ENCODE data around the gene PLA2G7. TPM values are rescaled to one million over a fixed set of nuclear protein-coding genes. Genes with fewer than 3 reads are reported as not detected.

PLA2G7 gene
- total and polyA plus RNA-seq, 9 donors, result 0.18 to 15.1 (median 1.6) TPM

DNA sequence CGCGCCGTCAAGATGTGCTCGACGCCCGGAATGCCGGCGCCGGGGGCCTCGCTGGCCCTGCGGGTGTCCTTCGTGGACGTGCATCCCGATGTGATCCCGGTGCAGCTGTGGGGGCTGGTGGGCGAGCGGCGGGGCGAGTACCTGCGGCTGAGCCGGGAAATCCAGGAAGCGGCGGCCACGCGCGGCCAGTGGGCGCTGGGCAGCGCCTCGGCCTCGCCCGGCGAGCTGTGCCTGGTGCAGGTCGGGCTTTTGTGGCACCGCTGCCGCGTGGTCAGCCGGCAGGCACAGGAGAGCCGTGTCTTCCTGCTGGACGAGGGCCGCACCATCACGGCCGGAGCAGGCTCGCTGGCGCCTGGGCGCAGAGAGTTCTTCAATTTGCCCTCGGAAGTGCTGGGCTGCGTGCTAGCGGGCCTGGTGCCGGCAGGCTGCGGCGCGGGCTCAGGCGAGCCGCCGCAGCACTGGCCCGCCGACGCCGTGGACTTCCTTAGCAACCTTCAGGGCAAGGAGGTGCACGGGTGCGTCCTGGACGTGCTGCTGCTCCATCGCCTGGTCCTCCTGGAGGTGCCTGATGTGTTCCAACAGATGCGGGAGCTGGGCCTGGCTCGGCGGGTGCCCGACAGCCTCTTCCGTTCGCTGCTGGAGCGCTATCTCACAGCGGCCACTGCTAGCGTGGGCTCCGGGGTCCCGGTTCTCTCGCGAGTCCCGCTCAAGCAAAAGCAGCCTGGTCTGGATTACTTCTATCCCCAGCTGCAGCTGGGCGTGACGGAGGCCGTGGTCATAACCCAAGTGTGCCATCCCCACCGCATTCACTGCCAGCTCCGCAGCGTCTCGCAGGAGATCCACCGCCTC lies 46.8 kb downstream of the PLA2G7 start:
- H3K4me3 ChIP-seq, result no peak overlapping the region
- no peaks in the 10 kb centered on the region for H3K4me1 ChIP-seq (ENCODE audit: insufficient read depth)
- no peaks in the 10 kb centered on the region for H3K9me3 ChIP-seq
- intact Hi-C loops (cut with DNase I), result loop anchor here in 1 of 4 donors (5.0 kb wide), 1 partner anchor 966 kb away; no protein-coding TSS in a partner anchor
- no peaks in the 10 kb centered on the region for H3K27me3 ChIP-seq
- peak in 1 of 5 donors; percentile 26 for DNase-seq
- H3K36me3 ChIP-seq, result no peaks in the 10 kb centered on the region
- TF ChIP-seq, protein P1, sequence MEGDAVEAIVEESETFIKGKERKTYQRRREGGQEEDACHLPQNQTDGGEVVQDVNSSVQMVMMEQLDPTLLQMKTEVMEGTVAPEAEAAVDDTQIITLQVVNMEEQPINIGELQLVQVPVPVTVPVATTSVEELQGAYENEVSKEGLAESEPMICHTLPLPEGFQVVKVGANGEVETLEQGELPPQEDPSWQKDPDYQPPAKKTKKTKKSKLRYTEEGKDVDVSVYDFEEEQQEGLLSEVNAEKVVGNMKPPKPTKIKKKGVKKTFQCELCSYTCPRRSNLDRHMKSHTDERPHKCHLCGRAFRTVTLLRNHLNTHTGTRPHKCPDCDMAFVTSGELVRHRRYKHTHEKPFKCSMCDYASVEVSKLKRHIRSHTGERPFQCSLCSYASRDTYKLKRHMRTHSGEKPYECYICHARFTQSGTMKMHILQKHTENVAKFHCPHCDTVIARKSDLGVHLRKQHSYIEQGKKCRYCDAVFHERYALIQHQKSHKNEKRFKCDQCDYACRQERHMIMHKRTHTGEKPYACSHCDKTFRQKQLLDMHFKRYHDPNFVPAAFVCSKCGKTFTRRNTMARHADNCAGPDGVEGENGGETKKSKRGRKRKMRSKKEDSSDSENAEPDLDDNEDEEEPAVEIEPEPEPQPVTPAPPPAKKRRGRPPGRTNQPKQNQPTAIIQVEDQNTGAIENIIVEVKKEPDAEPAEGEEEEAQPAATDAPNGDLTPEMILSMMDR (IDR thresholded peaks at IDR 0.05), result no peak
- no peak overlapping the region for H3K27ac ChIP-seq
- 93 to 95% (median 94%) methylated on average over 70 to 85 of the region's 85 CpGs for WGBS, 3 donors

DNA sequence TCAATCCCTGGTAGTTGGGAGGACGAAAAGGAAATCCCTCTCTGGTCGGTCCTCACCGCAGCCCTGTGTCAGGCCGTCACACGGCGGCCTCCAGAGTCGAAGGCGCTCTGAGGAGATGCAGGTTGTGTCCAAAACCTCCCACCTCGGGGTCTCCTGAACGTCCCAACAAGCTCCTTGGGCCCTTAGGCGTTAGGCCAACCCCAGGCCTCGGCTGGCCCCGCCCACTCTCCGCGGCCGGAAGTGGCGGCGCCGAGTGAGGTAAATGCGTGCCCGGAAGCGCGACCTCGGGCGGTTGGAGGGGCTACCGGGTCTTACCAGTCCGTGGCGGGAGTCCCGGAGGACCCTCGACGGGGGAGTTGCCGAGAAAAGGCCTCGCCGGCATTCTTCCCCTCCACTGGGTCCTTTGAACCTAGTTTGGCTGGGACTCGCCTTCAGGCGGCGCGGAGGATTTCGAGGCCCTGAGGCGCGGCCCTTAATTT lies 47.5 kb downstream of the PLA2G7 start, which contains the start of gene TDRD6:
Gene TDRD6, plus strand, starts transcription at position 267 of the 479 bp plus-strand sequence. CDS start 244 bp downstream, outside the sequence.
- peak in 2 of 5 donors; percentile 16 to 31 for DNase-seq
- TF ChIP-seq, protein P1 (IDR thresholded peaks at IDR 0.05), result no peak
- TF ChIP-seq POLR2A (IDR thresholded peaks at IDR 0.05) (no peak), EP300 (IDR thresholded peaks at IDR 0.05) (no peak)
- no peaks in the 10 kb centered on the region for H3K27me3 ChIP-seq
- WGBS, 3 donors, result 87 to 93% (median 90%) methylated on average over 41 of the region's 41 CpGs
- no peaks in the 10 kb centered on the region for H3K36me3 ChIP-seq
- H3K9me3 ChIP-seq, result no peaks in the 10 kb centered on the region
- H3K4me1 ChIP-seq (ENCODE audit: insufficient read depth), result no peaks in the 10 kb centered on the region
- intact Hi-C loops (cut with DNase I), result loop anchor here in 1 of 4 donors (5.0 kb wide), 1 partner anchor 965 kb away; no protein-coding TSS in a partner anchor
- no peak within 1 kb of the TSS for H3K4me3 ChIP-seq
- no peak within 1 kb of the TSS for H3K27ac ChIP-seq

GRCh38 chr6:46684771-46685170 lies 50.4 kb downstream of the PLA2G7 start:
- H3K4me3 ChIP-seq, result no peak overlapping the region
- H3K27ac ChIP-seq, result no peak overlapping the region
- no peak for TF ChIP-seq EP300 (IDR thresholded peaks at IDR 0.05)
- no peak for TF ChIP-seq POLR2A (IDR thresholded peaks at IDR 0.05)
- TF ChIP-seq, protein P1 (IDR thresholded peaks at IDR 0.05), result no peak
- H3K36me3 ChIP-seq, result no peaks in the 10 kb centered on the region
- no peaks in the 10 kb centered on the region for H3K4me1 ChIP-seq (ENCODE audit: insufficient read depth)
- no peaks in the 10 kb centered on the region for H3K9me3 ChIP-seq
- DNase-seq, result no peak
- intact Hi-C loops (cut with DNase I), result loop anchor here in 1 of 4 donors (5.0 kb wide), 1 partner anchor 962 kb away; no protein-coding TSS in a partner anchor
- H3K27me3 ChIP-seq, result no peaks in the 10 kb centered on the region
- WGBS, 3 donors, result 51 to 68% (median 54%) methylated on average over 4 of the region's 4 CpGs

DNA sequence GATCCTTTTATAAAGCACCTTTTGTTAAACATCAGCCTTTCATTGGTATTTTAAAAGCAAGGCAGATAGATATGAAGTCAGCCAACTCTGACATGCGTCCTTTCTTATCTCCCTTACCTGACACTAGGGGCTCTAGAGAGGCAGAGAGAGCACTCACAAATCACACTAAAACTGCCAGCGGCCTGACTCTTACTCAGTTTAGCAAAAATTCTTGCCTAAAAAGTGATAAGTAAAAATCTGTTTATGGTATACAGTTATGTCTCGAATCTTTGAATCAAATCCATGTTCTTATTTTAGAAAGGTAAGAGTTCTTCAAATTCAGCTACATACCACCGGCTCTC lies 57.9 kb downstream of the PLA2G7 start:
- TF ChIP-seq, protein P1 (IDR thresholded peaks at IDR 0.05), result no peak
- TF ChIP-seq POLR2A (IDR thresholded peaks at IDR 0.05) (no peak), EP300 (IDR thresholded peaks at IDR 0.05) (no peak)
- no peak overlapping the region for H3K4me3 ChIP-seq
- H3K27ac ChIP-seq, result no peak overlapping the region
- H3K9me3 ChIP-seq, result no peaks in the 10 kb centered on the region
- H3K4me1 ChIP-seq (ENCODE audit: insufficient read depth), result no peaks in the 10 kb centered on the region
- H3K27me3 ChIP-seq, result no peaks in the 10 kb centered on the region
- DNase-seq, result no peak
- WGBS, 3 donors, result 82 to 90% (median 88%) methylated on average over 4 of the region's 4 CpGs
- H3K36me3 ChIP-seq, result no peaks in the 10 kb centered on the region
- intact Hi-C loops (cut with DNase I), result no loop called here

All from ovary (tissue), 9 donors.